Loucy (cell line): ENCODE results near the gene AMIGO3.

ENCODE experiments used
- H2AFZ ChIP-seq: fragments of 200-600 bp; sonication (generic); 2 replicates; pipeline ENCODE4 v1.6.0; 2016; ENCODE audit warnings: antibody characterized with exemption, mild to moderate bottlenecking, low read length, moderate library complexity
- H3F3A ChIP-seq: fragments of 200-600 bp; 2 replicates; pipeline ENCODE4 v1.6.0; 2016; ENCODE audit warnings: antibody characterized with exemption, low read depth, mild to moderate bottlenecking
- H3K27me3 ChIP-seq: fragments of 200-600 bp; sonication (generic); 2 replicates; pipeline ENCODE4 v1.6.1; 2014; ENCODE audit warnings: low read length, mild to moderate bottlenecking; ENCODE audit not compliant: insufficient read depth, poor library complexity, severe bottlenecking
- H3K36me3 ChIP-seq: fragments of 200-600 bp; sonication (generic); 2 replicates; pipeline ENCODE4 v1.6.1; 2016; ENCODE audit warnings: low read length; ENCODE audit not compliant: insufficient read depth
- H3K4me1 ChIP-seq: fragments of 200-600 bp; sonication (generic); 2 replicates; pipeline ENCODE4 v1.5.1; 2014; ENCODE audit warnings: low read length, mild to moderate bottlenecking; ENCODE audit not compliant: insufficient read depth, poor library complexity, severe bottlenecking
- H3K4me2 ChIP-seq: fragments of 200-600 bp; sonication (generic); 2 replicates; pipeline ENCODE4 v1.6.0; 2014; ENCODE audit warnings: antibody characterized with exemption, low read length, low read depth, mild to moderate bottlenecking; ENCODE audit not compliant: poor library complexity, severe bottlenecking
- H3K4me3 ChIP-seq: fragments of 200-600 bp; sonication (generic); 2 replicates; pipeline ENCODE4 v1.5.1; 2014; ENCODE audit warnings: low read length, mild to moderate bottlenecking, mixed read lengths; ENCODE audit not compliant: poor library complexity, severe bottlenecking
- H3K79me2 ChIP-seq: fragments of 200-600 bp; sonication (generic); 2 replicates; pipeline ENCODE4 v1.6.1; 2014; ENCODE audit warnings: low read length; ENCODE audit not compliant: insufficient read depth
- H3K9ac ChIP-seq: fragments of 200-600 bp; sonication (generic); 2 replicates; pipeline ENCODE4 v1.6.0; 2014; ENCODE audit warnings: mild to moderate bottlenecking, low read depth, low read length, moderate library complexity; ENCODE audit not compliant: poor library complexity, severe bottlenecking
- H3K9me2 ChIP-seq: fragments of 200-600 bp; sonication (generic); replicated peaks from 2 replicates; pipeline ENCODE4 v1.6.1; 2016; ENCODE audit warnings: low read depth, low read length, mixed read lengths
- H3K9me3 ChIP-seq: fragments of 200-600 bp; sonication (generic); 2 replicates; pipeline ENCODE4 v1.6.1; 2014; ENCODE audit warnings: mild to moderate bottlenecking, antibody characterized with exemption, low read length, low read depth; ENCODE audit not compliant: insufficient read depth
- H4K20me1 ChIP-seq: fragments of 200-600 bp; sonication (generic); 2 replicates; pipeline ENCODE4 v1.6.0; 2014; ENCODE audit warnings: antibody characterized with exemption, low read length, mild to moderate bottlenecking; ENCODE audit not compliant: insufficient read depth, poor library complexity, severe bottlenecking
- EZH2phosphoT487 ChIP-seq: fragments of 200-600 bp; IDR thresholded peaks from 2 replicates; pipeline ENCODE4 v1.6.1; 2018; ENCODE audit warnings: antibody characterized with exemption, mild to moderate bottlenecking, moderate library complexity, borderline replicate concordance
- TF ChIP-seq, protein P1 (sequence below): fragments of 200-600 bp; sonication (generic); conservative IDR thresholded peaks from 2 replicates; pipeline ENCODE4 v1.5.1; 2014; ENCODE audit warnings: mild to moderate bottlenecking, antibody characterized with exemption, low read length

The AMIGO3 gene

DNA sequence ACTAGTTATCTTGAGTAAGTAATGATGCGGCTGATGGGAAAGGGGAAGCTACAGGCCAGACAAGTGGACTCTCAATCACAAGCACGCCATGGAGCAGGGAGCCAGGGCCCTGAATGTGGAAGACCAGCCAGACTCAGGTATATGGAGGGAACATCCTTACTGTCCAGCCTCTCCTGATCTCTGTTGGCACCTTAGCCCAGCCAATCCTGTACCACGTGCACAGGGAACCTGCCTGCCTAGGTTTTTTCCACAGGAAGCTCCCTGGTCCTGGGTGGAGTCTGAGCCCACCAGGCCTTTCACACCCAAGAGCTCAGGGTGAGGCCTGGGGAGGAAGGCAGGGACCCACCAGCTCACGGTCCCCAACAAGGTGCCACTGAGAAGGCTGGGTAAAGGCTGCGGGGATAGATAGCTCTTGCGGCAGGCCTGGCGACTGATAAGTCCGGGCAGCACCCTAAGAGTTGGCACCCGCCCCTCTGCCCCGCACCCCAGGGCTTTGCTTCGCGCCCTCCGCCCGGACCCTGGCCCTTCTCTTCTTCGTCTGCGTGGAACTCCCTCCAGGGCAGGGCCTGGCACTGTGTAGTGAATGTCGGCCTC lies 46.3 kb downstream of the AMIGO3 start:
- 0 out of 2 replicates have a peak, but pooled peaks cover 2% of the 10 kb centered on the region for H3F3A ChIP-seq
- H3K27me3 ChIP-seq, result no peaks in the 10 kb centered on the region
- peaks cover 13% of the 10 kb centered on the region for H4K20me1 ChIP-seq
- H2AFZ ChIP-seq, result peak overlapping the region; percentile 53; the same call in 1 of the 2 replicates
- no peaks in the 10 kb centered on the region for H3K9me3 ChIP-seq
- peaks cover 18% of the 10 kb centered on the region; the same call in 1 of the 2 replicates for H3K36me3 ChIP-seq
- H3K4me2 ChIP-seq, result peak overlapping the region; percentile 97
- H3K9ac ChIP-seq, result peak overlapping the region; percentile 98
- no peaks in the 10 kb centered on the region for H3K9me2 ChIP-seq
- no peak for TF ChIP-seq EZH2phosphoT487
- TF ChIP-seq, protein P1, sequence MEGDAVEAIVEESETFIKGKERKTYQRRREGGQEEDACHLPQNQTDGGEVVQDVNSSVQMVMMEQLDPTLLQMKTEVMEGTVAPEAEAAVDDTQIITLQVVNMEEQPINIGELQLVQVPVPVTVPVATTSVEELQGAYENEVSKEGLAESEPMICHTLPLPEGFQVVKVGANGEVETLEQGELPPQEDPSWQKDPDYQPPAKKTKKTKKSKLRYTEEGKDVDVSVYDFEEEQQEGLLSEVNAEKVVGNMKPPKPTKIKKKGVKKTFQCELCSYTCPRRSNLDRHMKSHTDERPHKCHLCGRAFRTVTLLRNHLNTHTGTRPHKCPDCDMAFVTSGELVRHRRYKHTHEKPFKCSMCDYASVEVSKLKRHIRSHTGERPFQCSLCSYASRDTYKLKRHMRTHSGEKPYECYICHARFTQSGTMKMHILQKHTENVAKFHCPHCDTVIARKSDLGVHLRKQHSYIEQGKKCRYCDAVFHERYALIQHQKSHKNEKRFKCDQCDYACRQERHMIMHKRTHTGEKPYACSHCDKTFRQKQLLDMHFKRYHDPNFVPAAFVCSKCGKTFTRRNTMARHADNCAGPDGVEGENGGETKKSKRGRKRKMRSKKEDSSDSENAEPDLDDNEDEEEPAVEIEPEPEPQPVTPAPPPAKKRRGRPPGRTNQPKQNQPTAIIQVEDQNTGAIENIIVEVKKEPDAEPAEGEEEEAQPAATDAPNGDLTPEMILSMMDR, result no peak
- H3K4me1 ChIP-seq, result peaks cover 20% of the 10 kb centered on the region
- peak overlapping the region; percentile 88 for H3K4me3 ChIP-seq
- H3K79me2 ChIP-seq, result peaks cover 41% of the 10 kb centered on the region

DNA sequence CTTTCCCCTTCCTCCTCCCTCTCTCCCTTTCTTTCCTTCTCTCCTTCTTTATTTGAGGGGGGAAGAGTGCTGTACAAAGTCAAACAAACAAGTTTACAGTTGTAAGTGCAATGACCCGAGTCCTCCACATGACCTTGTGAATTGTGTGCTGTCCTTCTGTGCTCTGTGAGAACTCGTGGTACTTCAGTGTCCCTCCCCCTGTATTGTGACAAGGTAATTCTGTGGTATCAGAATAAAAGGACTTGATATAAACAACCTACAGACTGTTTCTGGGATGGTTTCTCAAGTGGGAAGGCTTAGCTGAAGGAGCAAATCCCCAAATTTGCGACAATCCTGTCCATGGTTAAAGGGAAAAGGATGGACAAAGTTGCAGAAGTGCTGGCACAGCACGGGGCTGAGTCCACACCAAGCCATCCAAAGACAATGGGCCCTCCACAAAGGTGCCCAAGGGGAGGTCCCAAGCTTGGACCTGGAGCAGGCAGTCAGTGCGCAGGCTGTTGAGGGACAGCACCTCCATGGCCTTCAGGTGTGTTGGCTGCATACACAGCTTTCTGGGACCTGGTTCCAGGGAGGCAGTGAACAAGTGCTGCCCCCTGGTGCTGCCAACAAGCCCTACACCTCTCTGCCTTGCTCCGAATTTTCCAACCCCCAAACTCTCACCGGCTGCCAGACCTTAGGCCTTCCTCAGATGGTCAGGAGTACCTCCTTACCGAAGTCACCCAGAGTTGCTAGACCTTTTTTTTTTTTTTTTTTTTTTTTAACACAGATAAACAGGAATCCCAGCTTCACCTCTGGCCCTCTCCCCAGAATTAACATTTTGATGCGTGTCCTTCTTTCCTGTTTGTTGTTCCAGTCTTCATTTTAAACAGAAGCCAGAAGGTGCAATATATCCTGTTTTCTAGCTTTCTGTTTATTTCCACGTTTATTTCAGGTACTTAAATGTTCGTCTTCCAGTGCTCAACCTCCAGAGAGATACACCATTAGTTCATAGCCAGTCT lies 47.9 kb downstream of the AMIGO3 start:
- H2AFZ ChIP-seq, result no peak overlapping the region
- H3K9ac ChIP-seq, result peak overlapping the region; percentile 6
- peaks cover 13% of the 10 kb centered on the region for H4K20me1 ChIP-seq
- TF ChIP-seq, protein P1, result peak; percentile 84
- TF ChIP-seq EZH2phosphoT487, result no peak
- H3K4me3 ChIP-seq, result no peak overlapping the region
- H3K4me2 ChIP-seq, result peak overlapping the region; percentile 34
- 0 out of 2 replicates have a peak, but pooled peaks cover 2% of the 10 kb centered on the region for H3F3A ChIP-seq
- H3K36me3 ChIP-seq, result peaks cover 3% of the 10 kb centered on the region; the same call in 1 of the 2 replicates
- peaks cover 36% of the 10 kb centered on the region for H3K79me2 ChIP-seq
- no peaks in the 10 kb centered on the region for H3K27me3 ChIP-seq
- H3K9me3 ChIP-seq, result no peaks in the 10 kb centered on the region
- no peaks in the 10 kb centered on the region for H3K9me2 ChIP-seq
- H3K4me1 ChIP-seq, result peaks cover 23% of the 10 kb centered on the region

DNA sequence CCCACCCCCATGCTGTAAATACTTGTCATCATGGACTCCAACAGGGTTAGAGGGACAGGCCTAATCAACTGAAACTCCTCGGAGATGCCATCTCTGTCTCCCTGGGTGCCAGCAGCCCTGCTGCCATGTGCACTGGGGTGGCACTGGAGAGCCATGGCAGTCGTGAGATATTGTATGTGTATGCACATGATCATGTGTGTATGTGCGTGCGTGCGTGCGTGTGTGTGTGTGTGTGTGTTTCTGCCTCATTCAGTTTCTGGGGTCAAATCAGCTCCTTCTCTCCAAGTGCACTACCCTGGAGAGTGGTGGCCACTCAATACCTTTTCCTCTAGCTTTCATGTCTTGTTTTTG lies 48.6 kb downstream of the AMIGO3 start:
- Histone ChIP-seq H3K36me3 (no peaks in the 10 kb centered on the region), H4K20me1 (peaks cover 13% of the 10 kb centered on the region), H3K4me3 (no peak overlapping the region), H2AFZ (no peak overlapping the region), H3K4me1 (peaks cover 20% of the 10 kb centered on the region), H3F3A (0 out of 2 replicates have a peak, but pooled peaks cover 2% of the 10 kb centered on the region), H3K9ac (no peak overlapping the region), H3K9me3 (no peaks in the 10 kb centered on the region), H3K9me2 (no peaks in the 10 kb centered on the region), H3K27me3 (no peaks in the 10 kb centered on the region), H3K4me2 (no peak overlapping the region), H3K79me2 (peaks cover 29% of the 10 kb centered on the region)
- no peak for TF ChIP-seq EZH2phosphoT487
- TF ChIP-seq, protein P1, result no peak
